ENCODE data around the gene PTPRD.

GRCh38 chr9:10230512-10230911, 382.3 kb downstream of the PTPRD start:
- TF ChIP-seq CTCF (IDR thresholded peaks at IDR 0.05) (no peak), EZH2 (IDR thresholded peaks at IDR 0.05; ENCODE audit: borderline replicate concordance, insufficient read depth, low read depth, low read length, poor library complexity, severe bottlenecking) (no peak)

Data from B cell (primary cell).